ENCODE measurements around the gene PLA2G3.

Gene PLA2G3

DNA sequence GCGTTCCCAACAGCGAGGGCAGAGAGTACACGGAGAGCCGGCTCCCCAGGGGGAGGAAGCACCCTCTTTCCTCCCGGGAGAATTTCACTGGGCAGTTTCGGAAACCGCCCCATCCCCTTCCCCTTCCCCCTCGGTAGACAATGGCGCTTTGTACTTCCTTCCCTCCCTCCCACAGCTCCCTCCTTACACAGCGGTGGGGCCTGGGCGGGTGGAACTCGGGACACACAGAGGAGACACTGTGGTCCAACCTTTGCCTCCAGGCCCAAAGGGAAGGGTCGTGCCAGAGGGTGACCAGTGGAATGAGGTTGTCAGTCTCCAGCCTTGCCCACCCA lies 54.8 kb downstream of the PLA2G3 start:
- no peak for DNase-seq

DNA sequence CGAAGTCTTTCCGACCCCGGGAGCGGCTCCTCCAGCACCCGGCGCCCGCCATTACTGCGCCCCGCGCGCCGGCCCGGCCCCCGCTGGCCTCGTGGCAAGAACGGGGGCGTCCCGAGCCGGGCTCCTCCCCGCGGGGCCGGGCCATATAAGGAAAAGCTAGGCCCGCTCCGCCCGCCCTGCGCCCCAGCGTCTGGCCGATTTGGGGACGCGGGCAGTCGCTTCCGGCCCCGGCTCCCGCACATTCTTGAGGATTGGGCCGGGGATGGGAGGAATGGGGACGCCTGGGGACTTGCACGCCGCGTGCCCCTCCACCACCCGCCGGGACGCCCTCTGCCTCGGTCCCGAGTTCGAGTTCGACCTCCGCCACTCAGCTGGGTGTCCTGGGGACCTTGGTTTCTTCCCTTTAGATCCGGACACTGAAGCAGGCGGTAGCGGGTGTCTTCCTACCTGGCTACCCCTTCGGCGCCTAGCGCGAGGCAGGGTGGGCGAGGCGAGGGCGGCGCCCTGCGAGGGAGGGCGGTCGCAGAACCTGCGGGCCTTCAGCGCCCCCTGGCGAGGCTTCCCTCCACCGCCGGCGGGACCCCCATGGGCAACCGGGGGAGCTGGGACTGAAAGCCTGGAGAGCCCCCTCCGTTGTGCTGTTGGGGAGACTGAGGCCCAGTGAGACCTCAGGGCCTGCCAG lies 55.4 kb downstream of the PLA2G3 start:
- DNase-seq, result peak; percentile 85

Measured in activated T-cell treated with anti-CD3 and anti-CD28 coated beads, Interleukin-2, amount 50 U/mL, for 1 hour (primary cell).